GM18951 (cell line): ENCODE data around the gene PKP4.

Experiments used
- POLR2A ChIP-seq: IDR thresholded peaks from 4 replicates; pipeline ENCODE4 v1.6.1; 2011; ENCODE audit warnings: mild to moderate bottlenecking; ENCODE audit not compliant: insufficient read length, insufficient read depth; ENCODE audit errors: extremely low read depth
- in situ Hi-C: fragments of 300-500 bp; cut with MboI; formaldehyde crosslinking; loops from one replicate; pipeline ENCODE4 v1.12.0; 2022; ENCODE audit warnings: low sequenced_read_pairs, mixed read lengths, inconsistent platforms; ENCODE audit not compliant: unreplicated experiment

PKP4 gene

GRCh38 chr2:158518084-158518483 lies 61.3 kb downstream of the PKP4 start:
- in situ Hi-C loops: no loop called here

GRCh38 chr2:158519481-158519880 lies 62.7 kb downstream of the PKP4 start:
- no peak for TF ChIP-seq POLR2A
- in situ Hi-C loops: no loop called here

More at GRCh38 chr2:158518084-158518483, 61.3 kb downstream of the PKP4 start:
- TF ChIP-seq POLR2A: no peak

- in situ Hi-C loops: no loop called here
- no peak for TF ChIP-seq POLR2A
These were observed 72.9 kb downstream of the PKP4 start for GRCh38 chr2:158529379-158530259.

GRCh38 chr2:158530829-158531228 lies 74.1 kb downstream of the PKP4 start:
- no peak for TF ChIP-seq POLR2A
- in situ Hi-C loops: no loop called here

- no peak for TF ChIP-seq POLR2A
- in situ Hi-C loops: no loop called here
These were observed 76.3 kb downstream of the PKP4 start for GRCh38 chr2:158533009-158533408.

- in situ Hi-C loops: no loop called here
- TF ChIP-seq POLR2A: no peak
These were observed 82.6 kb downstream of the PKP4 start for GRCh38 chr2:158539176-158540005.

GRCh38 chr2:158542577-158542976 lies 85.8 kb downstream of the PKP4 start:
- no peak for TF ChIP-seq POLR2A
- in situ Hi-C loops: no loop called here

- in situ Hi-C loops: no loop called here
- no peak for TF ChIP-seq POLR2A
These were observed 87.2 kb downstream of the PKP4 start for GRCh38 chr2:158543957-158544356.

GRCh38 chr2:158544998-158545397 lies 88.2 kb downstream of the PKP4 start:
- in situ Hi-C loops: no loop called here

GRCh38 chr2:158546412-158547144 lies 89.8 kb downstream of the PKP4 start:
- in situ Hi-C loops: no loop called here
- TF ChIP-seq POLR2A: no peak

More at GRCh38 chr2:158544998-158545397, 88.2 kb downstream of the PKP4 start:
- TF ChIP-seq POLR2A: no peak

GRCh38 chr2:158553257-158553656 lies 96.5 kb downstream of the PKP4 start:
- TF ChIP-seq POLR2A: no peak

GRCh38 chr2:158554996-158555395 lies 98.2 kb downstream of the PKP4 start:
- TF ChIP-seq POLR2A: no peak
- in situ Hi-C loops: no loop called here

More at GRCh38 chr2:158553257-158553656, 96.5 kb downstream of the PKP4 start:
- in situ Hi-C loops: no loop called here

- no peak for TF ChIP-seq POLR2A
- in situ Hi-C loops: no loop called here
These were observed 99.4 kb downstream of the PKP4 start for GRCh38 chr2:158556124-158556523.
